ENCODE results near the gene ANKRD24. TPM values are rescaled to one million over a fixed set of nuclear protein-coding genes. Genes with fewer than 3 reads are reported as not detected.
A peak's percentile ranks its signal among the peaks of the same experiment; 100 is the strongest.
"Not testable (repeated sequence)": the region's sequence is repeated elsewhere in the genome, so short reads cannot be mapped to it uniquely, and the experiment has no call there.

Gene ANKRD24
- total and polyA plus RNA-seq, 4 donors, result 2.8 to 13.7 (median 6.7) TPM

GRCh38 chr19:4228765-4229178 is 46.3 kb downstream of the ANKRD24 start:
- no peak for DNase-seq (ENCODE audit: low read depth in 4 of 6, low spot score in 6 of 6)
- H3K9me3 ChIP-seq (ENCODE audit: control insufficient read depth, insufficient read depth, low read length), result no peaks in the 10 kb centered on the region
- H3K4me3 ChIP-seq (ENCODE audit: low read depth, low read length), result no peak overlapping the region
- H3K27me3 ChIP-seq (ENCODE audit: control insufficient read depth, insufficient read depth, low read length), result peaks cover 19% of the 10 kb centered on the region
- 85% methylated on average over 2 of the region's 2 CpGs for WGBS (ENCODE audit: insufficient coverage)
- H3K4me1 ChIP-seq (ENCODE audit: control insufficient read depth, insufficient read depth, low read length), result peaks cover 19% of the 10 kb centered on the region
- H3K27ac ChIP-seq (ENCODE audit: low read depth, low read length), result no peak overlapping the region
- peaks cover 6% of the 10 kb centered on the region for H3K36me3 ChIP-seq (ENCODE audit: control insufficient read depth, insufficient read depth, low read length)

GRCh38 chr19:4229179-4229931 is 46.9 kb downstream of the ANKRD24 start, which contains the start of gene EBI3:
TSS of gene EBI3 (plus strand) at chr19:4229523. CDS start at chr19:4229551, 28 bp downstream.
- peaks cover 4% of the 10 kb centered on the region for H3K36me3 ChIP-seq (ENCODE audit: control insufficient read depth, insufficient read depth, low read length)
- H3K4me3 ChIP-seq (ENCODE audit: low read depth, low read length), result no peak within 1 kb of the TSS
- H3K27ac ChIP-seq (ENCODE audit: low read depth, low read length), result no peak within 1 kb of the TSS
- WGBS (ENCODE audit: insufficient coverage), result 30% methylated on average over 12 of the region's 19 CpGs
- DNase-seq (ENCODE audit: low read depth in 4 of 6, low spot score in 6 of 6), result no peak
- H3K27me3 ChIP-seq (ENCODE audit: control insufficient read depth, insufficient read depth, low read length), result peaks cover 19% of the 10 kb centered on the region
- H3K4me1 ChIP-seq (ENCODE audit: control insufficient read depth, insufficient read depth, low read length), result peaks cover 14% of the 10 kb centered on the region
- no peaks in the 10 kb centered on the region for H3K9me3 ChIP-seq (ENCODE audit: control insufficient read depth, insufficient read depth, low read length)

GRCh38 chr19:4230237-4230636 is 47.7 kb downstream of the ANKRD24 start:
- H3K27me3 ChIP-seq (ENCODE audit: control insufficient read depth, insufficient read depth, low read length), result peaks cover 19% of the 10 kb centered on the region
- not testable (repeated sequence) for H3K27ac ChIP-seq (ENCODE audit: low read depth, low read length); H3K36me3 ChIP-seq (ENCODE audit: control insufficient read depth, insufficient read depth, low read length); H3K4me1 ChIP-seq (ENCODE audit: control insufficient read depth, insufficient read depth, low read length); H3K9me3 ChIP-seq (ENCODE audit: control insufficient read depth, insufficient read depth, low read length); DNase-seq (ENCODE audit: low read depth in 4 of 6, low spot score in 6 of 6); H3K4me3 ChIP-seq (ENCODE audit: low read depth, low read length)
- no CpG with 5 or more reads among the region's 6 CpGs for WGBS (ENCODE audit: insufficient coverage)

- H3K27ac ChIP-seq (ENCODE audit: low read depth, low read length); H3K36me3 ChIP-seq (ENCODE audit: control insufficient read depth, insufficient read depth, low read length); H3K4me3 ChIP-seq (ENCODE audit: low read depth, low read length); H3K9me3 ChIP-seq (ENCODE audit: control insufficient read depth, insufficient read depth, low read length); DNase-seq (ENCODE audit: low read depth in 4 of 6, low spot score in 6 of 6); H3K4me1 ChIP-seq (ENCODE audit: control insufficient read depth, insufficient read depth, low read length): not testable (repeated sequence)
- peaks cover 19% of the 10 kb centered on the region for H3K27me3 ChIP-seq (ENCODE audit: control insufficient read depth, insufficient read depth, low read length)
- WGBS (ENCODE audit: insufficient coverage), result 83% methylated on average over 5 of the region's 6 CpGs
These were observed 49.0 kb downstream of the ANKRD24 start for GRCh38 chr19:4231521-4231920.

- not testable (repeated sequence) for H3K4me1 ChIP-seq (ENCODE audit: control insufficient read depth, insufficient read depth, low read length); H3K36me3 ChIP-seq (ENCODE audit: control insufficient read depth, insufficient read depth, low read length); H3K4me3 ChIP-seq (ENCODE audit: low read depth, low read length); H3K9me3 ChIP-seq (ENCODE audit: control insufficient read depth, insufficient read depth, low read length); DNase-seq (ENCODE audit: low read depth in 4 of 6, low spot score in 6 of 6); H3K27ac ChIP-seq (ENCODE audit: low read depth, low read length)
- WGBS (ENCODE audit: insufficient coverage), result 40% methylated on average over 1 of the region's 5 CpGs
- H3K27me3 ChIP-seq (ENCODE audit: control insufficient read depth, insufficient read depth, low read length), result peaks cover 19% of the 10 kb centered on the region
These were observed 49.6 kb downstream of the ANKRD24 start for GRCh38 chr19:4232139-4232538.

- 45% methylated on average over 21 of the region's 21 CpGs for WGBS (ENCODE audit: insufficient coverage)
These were observed 50.3 kb downstream of the ANKRD24 start for GRCh38 chr19:4232614-4233281.

GRCh38 chr19:4233282-4233853 is 50.9 kb downstream of the ANKRD24 start:
- Histone ChIP-seq H3K9me3 (ENCODE audit: control insufficient read depth, insufficient read depth, low read length) (no peaks in the 10 kb centered on the region), H3K36me3 (ENCODE audit: control insufficient read depth, insufficient read depth, low read length) (no peaks in the 10 kb centered on the region), H3K27ac (ENCODE audit: low read depth, low read length) (no peak overlapping the region), H3K4me3 (ENCODE audit: low read depth, low read length) (no peak overlapping the region), H3K4me1 (ENCODE audit: control insufficient read depth, insufficient read depth, low read length) (peaks cover 10% of the 10 kb centered on the region), H3K27me3 (ENCODE audit: control insufficient read depth, insufficient read depth, low read length) (peaks cover 12% of the 10 kb centered on the region)
- 40% methylated on average over 11 of the region's 11 CpGs for WGBS (ENCODE audit: insufficient coverage)
- DNase-seq (ENCODE audit: low read depth in 4 of 6, low spot score in 6 of 6), result peak in 2 of 6 donors; percentile 7 to 27

More at GRCh38 chr19:4232614-4233281, 50.3 kb downstream of the ANKRD24 start:
- peaks cover 19% of the 10 kb centered on the region for H3K27me3 ChIP-seq (ENCODE audit: control insufficient read depth, insufficient read depth, low read length)
- H3K4me1 ChIP-seq (ENCODE audit: control insufficient read depth, insufficient read depth, low read length), result peaks cover 10% of the 10 kb centered on the region
- no peak overlapping the region for H3K27ac ChIP-seq (ENCODE audit: low read depth, low read length)
- H3K4me3 ChIP-seq (ENCODE audit: low read depth, low read length), result no peak overlapping the region
- H3K36me3 ChIP-seq (ENCODE audit: control insufficient read depth, insufficient read depth, low read length), result no peaks in the 10 kb centered on the region
- DNase-seq (ENCODE audit: low read depth in 4 of 6, low spot score in 6 of 6), result no peak
- no peaks in the 10 kb centered on the region for H3K9me3 ChIP-seq (ENCODE audit: control insufficient read depth, insufficient read depth, low read length)

GRCh38 chr19:4234142-4234861 is 51.8 kb downstream of the ANKRD24 start:
- H3K9me3 ChIP-seq (ENCODE audit: control insufficient read depth, insufficient read depth, low read length), result no peaks in the 10 kb centered on the region
- peaks cover 4% of the 10 kb centered on the region for H3K27me3 ChIP-seq (ENCODE audit: control insufficient read depth, insufficient read depth, low read length)
- H3K36me3 ChIP-seq (ENCODE audit: control insufficient read depth, insufficient read depth, low read length), result no peaks in the 10 kb centered on the region
- 42% methylated on average over 14 of the region's 21 CpGs for WGBS (ENCODE audit: insufficient coverage)
- peaks cover 6% of the 10 kb centered on the region for H3K4me1 ChIP-seq (ENCODE audit: control insufficient read depth, insufficient read depth, low read length)
- DNase-seq (ENCODE audit: low read depth in 4 of 6, low spot score in 6 of 6), result no peak
- H3K4me3 ChIP-seq (ENCODE audit: low read depth, low read length), result no peak overlapping the region
- no peak overlapping the region for H3K27ac ChIP-seq (ENCODE audit: low read depth, low read length)

GRCh38 chr19:4234862-4235201 is 52.3 kb downstream of the ANKRD24 start:
- Histone ChIP-seq H3K4me1 (ENCODE audit: control insufficient read depth, insufficient read depth, low read length) (peaks cover 4% of the 10 kb centered on the region), H3K27me3 (ENCODE audit: control insufficient read depth, insufficient read depth, low read length) (peaks cover 2% of the 10 kb centered on the region), H3K36me3 (ENCODE audit: control insufficient read depth, insufficient read depth, low read length) (no peaks in the 10 kb centered on the region), H3K9me3 (ENCODE audit: control insufficient read depth, insufficient read depth, low read length) (no peaks in the 10 kb centered on the region), H3K27ac (ENCODE audit: low read depth, low read length) (no peak overlapping the region), H3K4me3 (ENCODE audit: low read depth, low read length) (no peak overlapping the region)
- 59% methylated on average over 10 of the region's 13 CpGs for WGBS (ENCODE audit: insufficient coverage)
- no peak for DNase-seq (ENCODE audit: low read depth in 4 of 6, low spot score in 6 of 6)

All from spinal cord (tissue), 10 donors.